GM20431 (cell line): Measurements from ENCODE around the gene ZFAND5.

Experiments used
- in situ Hi-C: fragments of 300-500 bp; cut with MseI, MboI; formaldehyde crosslinking; loops from one replicate; pipeline ENCODE4 v1.15.0; 2020; ENCODE audit warnings: low sequenced_read_pairs; ENCODE audit not compliant: unreplicated experiment

The ZFAND5 gene

GRCh38 chr9:72332351-72332750 lies 32.7 kb downstream of the ZFAND5 start:
- in situ Hi-C loops = no loop called here

- in situ Hi-C loops = no loop called here
Observed at GRCh38 chr9:72327631-72328030, 37.4 kb downstream of the ZFAND5 start.

DNA sequence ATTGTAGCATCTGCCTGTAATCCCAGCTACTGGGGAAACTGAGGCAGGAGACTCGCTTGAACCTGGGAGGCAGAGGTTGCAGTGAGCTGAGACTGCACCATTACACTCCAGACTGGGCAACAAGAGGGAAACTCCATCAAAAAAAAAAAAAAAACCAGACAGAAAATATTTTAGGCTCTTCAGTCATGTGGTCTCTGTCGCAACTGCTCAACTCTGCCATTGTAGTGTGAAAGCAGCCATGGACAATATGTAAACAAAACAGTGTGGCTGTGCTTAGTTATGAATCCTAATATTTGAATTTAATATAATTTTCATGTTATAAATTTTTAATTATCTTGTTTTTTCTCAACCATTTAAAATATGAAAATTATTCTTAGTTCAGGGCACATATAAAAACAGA lies 38.4 kb downstream of the ZFAND5 start:
- in situ Hi-C loops = no loop called here

GRCh38 chr9:72324974-72325373 lies 40.0 kb downstream of the ZFAND5 start:
- in situ Hi-C loops = no loop called here

GRCh38 chr9:72322678-72323077 lies 42.3 kb downstream of the ZFAND5 start:
- in situ Hi-C loops = no loop called here

DNA sequence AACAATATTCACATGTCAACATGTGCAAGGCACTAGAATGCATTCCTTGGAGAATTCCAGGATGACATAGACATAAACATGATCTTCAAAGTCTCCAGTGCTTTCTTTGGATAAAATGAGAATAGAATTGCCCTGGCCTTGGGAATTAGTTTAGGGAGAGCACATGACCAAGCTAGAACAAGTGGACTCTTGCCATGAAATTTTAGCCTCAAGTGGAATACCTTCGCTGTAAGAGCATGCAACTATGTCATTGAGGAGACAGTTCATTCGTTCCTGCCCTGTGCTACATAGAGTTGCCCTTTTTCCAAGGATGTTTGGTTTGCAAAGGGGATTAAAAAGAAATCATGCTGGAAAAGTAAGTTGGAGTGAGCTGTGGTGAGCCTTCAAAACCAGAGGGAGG lies 42.7 kb downstream of the ZFAND5 start:
- in situ Hi-C loops = no loop called here

DNA sequence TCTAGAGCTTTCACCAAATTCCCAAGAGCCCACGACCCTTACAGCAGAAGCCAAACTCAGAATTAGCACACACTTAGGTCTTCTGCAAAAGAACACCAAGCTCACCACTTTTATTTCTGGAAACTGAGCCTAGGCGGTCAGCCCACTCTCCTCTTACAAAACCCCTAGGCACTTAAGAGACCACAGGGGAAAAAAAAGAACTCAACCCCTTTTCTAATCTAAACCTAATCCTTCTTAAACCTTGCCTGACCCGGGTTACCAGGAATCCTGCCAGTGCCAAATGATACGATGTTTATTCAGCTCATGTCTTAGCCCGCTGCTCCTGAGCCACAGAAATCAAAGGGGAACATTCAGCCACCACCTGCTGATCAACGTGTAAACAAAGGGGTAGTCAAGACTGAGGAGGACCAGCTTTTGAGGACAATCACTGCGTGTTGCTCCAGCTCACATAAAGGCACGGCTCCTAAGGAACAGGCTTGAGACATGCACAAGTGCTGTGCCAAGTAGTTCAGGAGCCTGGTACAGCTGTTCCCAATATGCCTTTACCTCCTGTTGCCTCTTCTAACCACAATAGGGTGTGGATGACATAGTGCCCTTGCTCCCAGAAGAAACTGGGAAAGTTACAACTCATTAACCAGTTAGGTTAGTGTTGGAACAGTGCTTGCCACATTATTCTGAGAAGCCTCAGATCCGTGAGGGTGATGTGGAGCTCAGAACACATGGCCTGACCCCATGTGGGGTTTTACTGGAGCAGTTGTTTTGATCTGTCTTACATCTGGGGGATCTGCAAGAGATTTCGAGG lies 49.3 kb downstream of the ZFAND5 start:
- in situ Hi-C loops = no loop called here

- in situ Hi-C loops = no loop called here
Observed at GRCh38 chr9:72315089-72315509, 49.9 kb downstream of the ZFAND5 start.

DNA sequence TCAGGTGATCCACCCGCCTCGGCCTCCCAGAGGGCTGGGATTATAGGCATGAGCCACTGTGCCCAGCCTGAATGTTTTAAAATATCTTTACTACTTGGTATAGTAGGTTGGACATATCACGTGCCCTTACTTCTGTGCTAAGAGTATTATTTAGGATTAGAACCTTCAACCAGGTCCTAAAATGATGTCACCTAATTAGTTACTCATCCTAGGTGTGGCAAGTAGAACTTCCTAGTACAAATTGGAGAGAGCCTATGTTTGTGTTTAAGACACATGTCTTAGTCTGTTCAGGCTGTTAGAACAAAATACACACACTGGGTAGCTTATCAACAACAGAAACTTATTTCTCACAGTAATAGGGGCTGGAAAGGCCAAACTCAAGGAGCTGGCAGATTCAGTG lies 51.5 kb downstream of the ZFAND5 start:
- in situ Hi-C loops = no loop called here

DNA sequence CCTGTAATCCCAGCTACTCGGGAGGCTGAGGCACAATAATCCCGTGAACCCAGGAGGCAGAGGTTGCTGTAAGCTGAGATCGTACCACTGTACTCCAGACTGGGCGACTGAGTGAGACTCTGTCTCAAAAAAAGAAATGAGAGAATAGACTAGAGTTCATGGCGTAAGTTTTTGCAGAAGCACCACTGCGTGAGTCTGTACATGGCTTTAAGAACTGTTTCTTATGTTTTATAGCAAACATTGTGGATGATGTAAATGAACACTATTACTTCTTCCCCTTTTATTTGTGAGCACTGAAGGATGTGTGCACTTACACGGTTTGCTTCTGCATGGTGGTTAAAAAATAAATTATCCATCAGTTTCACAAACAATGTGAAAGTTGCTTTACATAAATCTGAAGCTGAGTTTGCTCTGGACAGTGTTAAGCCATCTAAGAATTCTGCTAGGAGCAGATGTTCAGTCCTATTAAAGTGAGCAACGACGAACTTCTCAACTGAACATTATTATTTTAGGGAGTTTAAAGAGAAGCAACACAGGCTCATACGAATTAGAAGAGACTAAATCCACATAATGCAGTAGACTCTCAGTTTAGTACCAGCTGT lies 52.5 kb downstream of the ZFAND5 start:
- in situ Hi-C loops = no loop called here

GRCh38 chr9:72309364-72310133 lies 55.5 kb downstream of the ZFAND5 start:
- in situ Hi-C loops = no loop called here

- in situ Hi-C loops = no loop called here
Observed at GRCh38 chr9:72306761-72307160, 58.2 kb downstream of the ZFAND5 start.

GRCh38 chr9:72305707-72306106 lies 59.3 kb downstream of the ZFAND5 start:
- in situ Hi-C loops = no loop called here

GRCh38 chr9:72305102-72305546 lies 59.9 kb downstream of the ZFAND5 start:
- in situ Hi-C loops = no loop called here

DNA sequence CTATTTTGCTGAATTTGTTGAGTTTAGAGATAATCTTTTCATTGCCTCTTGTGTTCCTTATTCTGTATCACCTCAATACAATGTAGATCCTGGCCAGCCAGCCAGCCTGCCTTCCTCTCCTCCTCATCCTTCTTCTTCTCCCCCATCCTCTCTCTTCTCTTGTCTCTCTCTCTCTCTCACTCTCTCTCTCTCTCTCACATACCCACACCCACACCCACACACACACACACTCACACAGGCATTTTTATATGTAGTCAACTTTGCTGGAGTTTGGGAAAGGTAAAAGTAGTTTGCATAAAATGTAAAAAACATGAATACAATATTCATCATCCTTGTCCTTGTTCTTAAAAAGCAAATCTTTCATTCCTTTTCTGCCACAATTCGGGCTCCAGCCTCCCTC lies 60.5 kb downstream of the ZFAND5 start:
- in situ Hi-C loops = no loop called here
